ENCODE measurements around the gene PPM1A.

Gene PPM1A

GRCh38 chr14:60288279-60288678, 39.3 kb downstream of the PPM1A start:
- H3K9me3 ChIP-seq (ENCODE audit: control insufficient read depth, insufficient read depth, low read depth, low read length), result no peaks in the 10 kb centered on the region
- peaks cover 41 to 44% of the 10 kb centered on the region in 2 experiments; a peak in 2 of 3 replicates for H3K36me3 ChIP-seq (ENCODE audit: control insufficient read depth in 2 of 2, insufficient read depth in 1 of 2, low read length in 2 of 2)
- H3K4me1 ChIP-seq (ENCODE audit: control insufficient read depth, insufficient read depth, low read length), result no peaks in the 10 kb centered on the region
- TF ChIP-seq GLI2 (tag by site-specific recombination; IDR thresholded peaks at IDR 0.05; ENCODE audit: borderline replicate concordance, low read depth) (no peak), ZNF140 (tag by site-specific recombination; IDR thresholded peaks at IDR 0.05) (no peak), YY1 (tag by site-specific recombination; IDR thresholded peaks at IDR 0.05) (no peak), ZNF366 (tag by site-specific recombination; conservative IDR thresholded peaks at IDR 0.05) (no peak), ZNF157 (tag by site-specific recombination; IDR thresholded peaks at IDR 0.05) (no peak), ZNF37A (tag by site-specific recombination; IDR thresholded peaks at IDR 0.05) (no peak), TSHZ1 (tag by site-specific recombination; IDR thresholded peaks at IDR 0.05; ENCODE audit: borderline replicate concordance) (no peak), ZNF138 (tag by site-specific recombination; IDR thresholded peaks at IDR 0.05; ENCODE audit: borderline replicate concordance) (no peak), ZNF830 (tag by site-specific recombination; IDR thresholded peaks at IDR 0.05; ENCODE audit: low read depth) (no peak)
- no peak overlapping the region for H3K27ac ChIP-seq (ENCODE audit: extremely low read depth, low read depth, low read length)
- no peak overlapping the region for H3K4me3 ChIP-seq (ENCODE audit: low read depth, low read length)
- ChIA-PET CTCF (no interaction called here), POLR2A (no interaction called here)

- Histone ChIP-seq H3K36me3 (ENCODE audit: control insufficient read depth in 2 of 2, insufficient read depth in 1 of 2, low read length in 2 of 2) (peaks cover 16 to 29% of the 10 kb centered on the region in 2 experiments; a peak in 2 of 3 replicates), H3K27ac (ENCODE audit: extremely low read depth, low read depth, low read length) (no peak overlapping the region), H3K4me1 (ENCODE audit: control insufficient read depth, insufficient read depth, low read length) (no peaks in the 10 kb centered on the region), H3K9me3 (ENCODE audit: control insufficient read depth, insufficient read depth, low read depth, low read length) (no peaks in the 10 kb centered on the region), H3K4me3 (ENCODE audit: low read depth, low read length) (no peak overlapping the region)
- ChIA-PET CTCF (interaction anchor here (0.7 to 1.0 kb wide), 2 partner anchors 56 to 622 kb away, joined by 3 to 4 read pairs; no protein-coding TSS in a partner anchor), POLR2A (no interaction called here)
- TF ChIP-seq ZNF639 (tag by site-specific recombination; IDR thresholded peaks at IDR 0.05) (no peak), ZBTB11 (tag by site-specific recombination; conservative IDR thresholded peaks at IDR 0.05; ENCODE audit: low read depth) (no peak), KLF7 (tag by site-specific recombination; IDR thresholded peaks at IDR 0.05; ENCODE audit: borderline replicate concordance) (no peak), ZNF114 (tag by site-specific recombination; IDR thresholded peaks at IDR 0.05) (no peak), ZNF174 (tag by site-specific recombination; IDR thresholded peaks at IDR 0.05) (no peak), ZNF843 (tag by site-specific recombination; IDR thresholded peaks at IDR 0.05) (no peak), PRDM1 (tag by site-specific recombination; IDR thresholded peaks at IDR 0.05) (no peak), ZNF660 (tag by site-specific recombination; IDR thresholded peaks at IDR 0.05) (no peak), ZNF707 (tag by site-specific recombination; IDR thresholded peaks at IDR 0.05) (no peak), ZNF692 (tag by site-specific recombination; IDR thresholded peaks at IDR 0.05) (no peak), ZNF768 (tag by site-specific recombination; IDR thresholded peaks at IDR 0.05) (no peak), INSM2 (tag by site-specific recombination; IDR thresholded peaks at IDR 0.05) (no peak), GLI4 (tag by site-specific recombination; IDR thresholded peaks at IDR 0.05) (no peak)
These were observed 45.5 kb downstream of the PPM1A start for GRCh38 chr14:60294411-60295069.

All from HEK293 (cell line).